B cell (primary cell): ENCODE data around the gene RICTOR.

Experiments used
- EZH2 ChIP-seq: IDR thresholded peaks from 2 replicates; pipeline ENCODE4 v1.6.1; 2012; ENCODE audit warnings: borderline replicate concordance, low read depth, mild to moderate bottlenecking, moderate library complexity, low read length; ENCODE audit not compliant: insufficient read depth, poor library complexity, severe bottlenecking
- TF ChIP-seq, protein P1 (sequence below): fragments of 200-600 bp; IDR thresholded peaks from one replicate; pipeline ENCODE4 v1.8.0; 2022; ENCODE audit warnings: antibody characterized with exemption, mild to moderate bottlenecking

DNA sequence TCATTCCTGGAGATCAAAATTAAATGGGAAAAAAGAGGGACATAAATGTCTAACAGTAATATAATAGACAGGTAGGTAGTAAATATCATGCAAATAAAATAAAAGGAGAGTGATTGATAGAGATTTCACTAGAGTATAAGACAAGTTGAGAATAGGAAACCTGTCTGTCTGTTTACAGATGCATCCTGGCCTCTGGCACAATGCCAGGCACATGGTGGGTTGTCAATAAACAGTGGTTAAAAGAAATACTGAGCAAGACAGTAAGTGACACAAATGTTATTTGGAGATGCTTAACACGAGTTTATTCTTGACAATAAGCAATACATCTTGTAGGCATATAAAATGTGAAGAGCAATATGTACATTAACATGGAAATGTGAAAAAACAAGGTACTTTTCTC, 33.3 kb downstream of the RICTOR start:
- TF ChIP-seq, protein P1, sequence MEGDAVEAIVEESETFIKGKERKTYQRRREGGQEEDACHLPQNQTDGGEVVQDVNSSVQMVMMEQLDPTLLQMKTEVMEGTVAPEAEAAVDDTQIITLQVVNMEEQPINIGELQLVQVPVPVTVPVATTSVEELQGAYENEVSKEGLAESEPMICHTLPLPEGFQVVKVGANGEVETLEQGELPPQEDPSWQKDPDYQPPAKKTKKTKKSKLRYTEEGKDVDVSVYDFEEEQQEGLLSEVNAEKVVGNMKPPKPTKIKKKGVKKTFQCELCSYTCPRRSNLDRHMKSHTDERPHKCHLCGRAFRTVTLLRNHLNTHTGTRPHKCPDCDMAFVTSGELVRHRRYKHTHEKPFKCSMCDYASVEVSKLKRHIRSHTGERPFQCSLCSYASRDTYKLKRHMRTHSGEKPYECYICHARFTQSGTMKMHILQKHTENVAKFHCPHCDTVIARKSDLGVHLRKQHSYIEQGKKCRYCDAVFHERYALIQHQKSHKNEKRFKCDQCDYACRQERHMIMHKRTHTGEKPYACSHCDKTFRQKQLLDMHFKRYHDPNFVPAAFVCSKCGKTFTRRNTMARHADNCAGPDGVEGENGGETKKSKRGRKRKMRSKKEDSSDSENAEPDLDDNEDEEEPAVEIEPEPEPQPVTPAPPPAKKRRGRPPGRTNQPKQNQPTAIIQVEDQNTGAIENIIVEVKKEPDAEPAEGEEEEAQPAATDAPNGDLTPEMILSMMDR: no peak
- no peak for TF ChIP-seq EZH2
